Osteoblast (primary cell): Measurements from ENCODE around the gene CABLES1. TPM values are rescaled to one million over a fixed set of nuclear protein-coding genes. Genes with fewer than 3 reads are reported as not detected.
"Not testable (repeated sequence)": the region's sequence is repeated elsewhere in the genome, so short reads cannot be mapped to it uniquely, and the experiment has no call there.

Source experiments
- DNase-seq: peaks from one replicate; pipeline ENCODE4 v3.0.0; 2011; ENCODE audit warnings: low spot score, mixed read lengths; ENCODE audit not compliant: insufficient read length; ENCODE audit errors: missing footprints
- H2AFZ ChIP-seq: 2 replicates; pipeline ENCODE4 v1.6.0; 2011; ENCODE audit warnings: mild to moderate bottlenecking, low read length
- H3K27ac ChIP-seq: 2 replicates; pipeline ENCODE4 v1.5.1; 2011; ENCODE audit warnings: mild to moderate bottlenecking, low read depth, low read length, moderate library complexity
- H3K27me3 ChIP-seq: 2 replicates; pipeline ENCODE4 v1.6.0; 2012; ENCODE audit warnings: mild to moderate bottlenecking, control low read depth, inconsistent platforms, low read length, moderate library complexity; ENCODE audit not compliant: insufficient read depth
- H3K36me3 ChIP-seq: 2 replicates; pipeline ENCODE4 v1.5.1; 2011; ENCODE audit warnings: mild to moderate bottlenecking, low read length, control low read depth, moderate library complexity; ENCODE audit not compliant: insufficient read depth
- H3K4me1 ChIP-seq: 2 replicates; pipeline ENCODE4 v1.5.1; 2011; ENCODE audit warnings: mild to moderate bottlenecking, low read length, control low read depth, moderate library complexity; ENCODE audit not compliant: insufficient read depth
- H3K4me2 ChIP-seq: 2 replicates; pipeline ENCODE4 v1.6.0; 2011; ENCODE audit warnings: mild to moderate bottlenecking, low read length; ENCODE audit not compliant: insufficient read depth
- H3K4me3 ChIP-seq: fragments of 200-600 bp; sonication (generic); 3 replicates; pipeline ENCODE4 v1.5.1; 2012; ENCODE audit warnings: mild to moderate bottlenecking, low read length, inconsistent platforms; ENCODE audit not compliant: insufficient read depth
- H3K79me2 ChIP-seq: 2 replicates; pipeline ENCODE4 v1.6.0; 2012; ENCODE audit warnings: mild to moderate bottlenecking, low read length, control low read depth, inconsistent platforms; ENCODE audit not compliant: insufficient read depth
- H3K9me3 ChIP-seq: 2 replicates; pipeline ENCODE4 v1.5.1; 2011; ENCODE audit warnings: low read depth, low read length, control low read depth
- H4K20me1 ChIP-seq: 2 replicates; pipeline ENCODE4 v1.6.0; 2012; ENCODE audit warnings: mild to moderate bottlenecking, low read length, control low read depth; ENCODE audit not compliant: insufficient read depth
- CTCF ChIP-seq: IDR thresholded peaks from 2 replicates; pipeline ENCODE4 v1.5.1; 2011; ENCODE audit warnings: mild to moderate bottlenecking, low read depth, low read length, moderate library complexity; ENCODE audit errors: extremely low read depth
- total RNA-seq: library from RNA; depleted of rRNA; stranded (reverse); fragments of >200 nt; gene quantifications from 2 replicates; pipeline ENCODE4 v1.2.3, GENCODE V29; 2012

The CABLES1 gene
- total RNA-seq, 1 donor = 13.0 TPM

GRCh38 chr18:23282437-23282781 lies 147.1 kb downstream of the CABLES1 start:
- no peak for TF ChIP-seq CTCF
- H2AFZ ChIP-seq = peak overlapping the region; percentile 85

GRCh38 chr18:23283916-23284430 lies 148.7 kb downstream of the CABLES1 start:
- no peak for TF ChIP-seq CTCF
- Histone ChIP-seq H3K9me3 (no peaks in the 10 kb centered on the region), H3K4me3 (no peak overlapping the region), H2AFZ (no peak overlapping the region), H3K27ac (no peak overlapping the region), H4K20me1 (no peaks in the 10 kb centered on the region), H3K27me3 (no peaks in the 10 kb centered on the region), H3K4me1 (peaks cover 15% of the 10 kb centered on the region), H3K79me2 (no peaks in the 10 kb centered on the region), H3K4me2 (no peak overlapping the region), H3K36me3 (no peaks in the 10 kb centered on the region)
- DNase-seq = no peak

More at GRCh38 chr18:23282437-23282781, 147.1 kb downstream of the CABLES1 start:
- H3K79me2 ChIP-seq = no peaks in the 10 kb centered on the region
- H3K27me3 ChIP-seq = no peaks in the 10 kb centered on the region
- peak overlapping the region; percentile 26 for H3K4me2 ChIP-seq
- H3K4me1 ChIP-seq = peaks cover 15% of the 10 kb centered on the region
- H3K9me3 ChIP-seq = no peaks in the 10 kb centered on the region
- H3K36me3 ChIP-seq = no peaks in the 10 kb centered on the region
- H3K4me3 ChIP-seq = no peak overlapping the region
- no peaks in the 10 kb centered on the region for H4K20me1 ChIP-seq
- H3K27ac ChIP-seq = peak overlapping the region; percentile 30
- no peak for DNase-seq

GRCh38 chr18:23284629-23285028 lies 149.3 kb downstream of the CABLES1 start:
- H3K27ac ChIP-seq = no peak overlapping the region
- no peak overlapping the region for H3K4me2 ChIP-seq
- no peaks in the 10 kb centered on the region for H3K79me2 ChIP-seq
- peaks cover 15% of the 10 kb centered on the region for H3K4me1 ChIP-seq
- H3K9me3 ChIP-seq = no peaks in the 10 kb centered on the region
- no peaks in the 10 kb centered on the region for H3K36me3 ChIP-seq
- H4K20me1 ChIP-seq = no peaks in the 10 kb centered on the region
- no peak for DNase-seq
- no peak overlapping the region for H2AFZ ChIP-seq
- TF ChIP-seq CTCF = no peak
- no peak overlapping the region for H3K4me3 ChIP-seq
- H3K27me3 ChIP-seq = no peaks in the 10 kb centered on the region

- not testable (repeated sequence) for H3K27ac ChIP-seq, H3K4me2 ChIP-seq, H3K9me3 ChIP-seq, H3K4me3 ChIP-seq, H2AFZ ChIP-seq, H3K36me3 ChIP-seq, H3K79me2 ChIP-seq, DNase-seq, H4K20me1 ChIP-seq, H3K27me3 ChIP-seq
- H3K4me1 ChIP-seq = peaks cover 15% of the 10 kb centered on the region
Observed at GRCh38 chr18:23285581-23285980, 150.3 kb downstream of the CABLES1 start.
